ENCODE measurements around the gene CXCL16. TPM values are rescaled to one million over a fixed set of nuclear protein-coding genes. Genes with fewer than 3 reads are reported as not detected.

The CXCL16 gene, protein sequence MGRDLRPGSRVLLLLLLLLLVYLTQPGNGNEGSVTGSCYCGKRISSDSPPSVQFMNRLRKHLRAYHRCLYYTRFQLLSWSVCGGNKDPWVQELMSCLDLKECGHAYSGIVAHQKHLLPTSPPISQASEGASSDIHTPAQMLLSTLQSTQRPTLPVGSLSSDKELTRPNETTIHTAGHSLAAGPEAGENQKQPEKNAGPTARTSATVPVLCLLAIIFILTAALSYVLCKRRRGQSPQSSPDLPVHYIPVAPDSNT
- 0.24 and 1.4 TPM in 2 replicates for total RNA-seq

DNA sequence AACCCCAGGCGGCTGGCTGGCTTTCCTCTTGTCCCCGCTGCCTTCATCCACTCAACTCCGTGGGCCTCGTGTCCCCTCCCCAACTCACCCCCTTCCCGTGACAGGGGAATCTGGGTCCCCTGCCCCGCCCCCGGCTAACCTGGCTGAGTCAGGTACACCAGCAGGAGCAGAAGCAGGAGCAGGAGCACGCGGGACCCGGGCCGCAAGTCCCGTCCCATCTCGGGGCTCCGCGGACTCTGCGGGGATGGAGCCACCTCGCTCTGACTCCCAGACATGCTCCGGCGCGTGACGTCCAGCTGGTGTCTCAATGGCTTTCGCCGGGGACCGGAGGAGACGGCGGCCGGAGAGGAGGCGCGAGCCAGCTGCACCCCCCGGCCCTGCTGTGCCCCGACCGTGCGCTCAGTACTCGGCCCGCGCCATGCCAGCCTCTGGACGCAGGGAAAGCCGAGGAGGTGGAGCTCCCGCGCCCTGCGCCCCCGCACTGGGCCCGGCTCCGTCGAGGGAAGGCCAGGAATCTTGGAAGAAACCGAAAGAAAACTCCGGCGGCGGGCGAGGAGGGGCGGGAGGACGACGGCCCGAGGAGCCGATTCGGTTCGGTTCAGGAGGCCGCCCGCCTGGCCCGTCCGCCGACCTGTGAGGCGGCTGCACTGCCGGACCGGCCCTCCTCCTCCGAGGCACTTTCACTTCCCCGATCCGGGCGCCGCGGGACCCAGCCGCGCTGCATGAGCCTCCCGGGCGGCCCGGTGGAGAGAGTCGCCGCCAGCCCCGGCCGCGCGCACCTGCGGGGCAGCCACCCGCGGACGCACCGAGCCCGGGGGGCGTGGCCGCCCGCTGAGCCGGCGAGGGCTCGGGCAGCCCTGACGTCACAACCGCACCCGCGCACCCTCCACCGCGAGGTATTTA is at the start of gene CXCL16, which contains the start of gene ZMYND15:
CXCL16 (minus strand) TSS at position 807 of the 903 bp plus-strand sequence; CDS start at position 218, 589 bp downstream.
ZMYND15 (plus strand) TSS at position 712 of the 903 bp plus-strand sequence. CDS start 716 bp downstream, outside the sequence.

DNA sequence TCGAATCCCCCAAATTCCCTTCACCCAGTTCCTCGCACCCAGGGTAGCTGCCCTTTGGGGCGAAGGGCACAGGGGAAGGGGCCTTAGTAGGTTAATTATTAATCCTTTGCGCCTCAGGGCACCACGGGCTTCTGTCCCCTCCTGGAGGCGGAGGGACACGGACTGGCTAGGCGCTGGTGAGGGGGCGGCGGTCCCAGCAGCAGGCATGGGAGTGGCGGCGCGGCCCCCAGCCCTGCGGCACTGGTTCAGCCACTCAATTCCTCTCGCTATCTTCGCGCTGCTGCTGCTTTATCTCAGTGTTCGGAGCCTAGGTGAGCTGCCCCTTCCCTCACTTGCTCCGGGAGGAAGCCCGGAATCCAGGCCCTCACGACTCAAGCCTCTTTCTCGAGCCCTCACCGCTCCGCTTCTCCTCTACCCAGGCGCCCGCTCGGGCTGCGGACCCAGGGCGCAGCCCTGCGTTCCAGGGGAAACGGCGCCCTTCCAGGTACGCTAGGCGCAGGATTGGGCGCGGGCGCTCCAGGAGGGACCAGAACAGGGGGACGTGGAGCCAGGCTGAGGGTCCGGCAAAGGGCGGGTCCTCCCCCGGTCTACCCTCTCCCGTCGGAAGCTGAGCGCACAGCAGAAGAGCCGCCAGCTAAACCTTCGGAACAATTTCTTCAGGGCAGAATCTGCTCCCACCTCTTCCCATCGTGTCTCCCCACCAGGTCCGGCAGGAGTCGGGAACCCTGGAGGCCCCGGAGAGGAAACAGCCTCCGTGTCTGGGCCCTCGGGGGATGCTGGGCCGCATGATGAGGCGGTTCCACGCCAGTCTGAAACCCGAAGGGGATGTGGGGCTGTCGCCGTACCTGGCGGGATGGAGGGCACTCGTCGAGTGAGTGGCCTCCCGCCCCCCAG is 49.3 kb upstream of the CXCL16 start, which contains the start of gene GLTPD2:
GLTPD2 (plus strand) TSS at position 158 of the 894 bp plus-strand sequence; CDS start at position 206, 48 bp downstream.

DNA sequence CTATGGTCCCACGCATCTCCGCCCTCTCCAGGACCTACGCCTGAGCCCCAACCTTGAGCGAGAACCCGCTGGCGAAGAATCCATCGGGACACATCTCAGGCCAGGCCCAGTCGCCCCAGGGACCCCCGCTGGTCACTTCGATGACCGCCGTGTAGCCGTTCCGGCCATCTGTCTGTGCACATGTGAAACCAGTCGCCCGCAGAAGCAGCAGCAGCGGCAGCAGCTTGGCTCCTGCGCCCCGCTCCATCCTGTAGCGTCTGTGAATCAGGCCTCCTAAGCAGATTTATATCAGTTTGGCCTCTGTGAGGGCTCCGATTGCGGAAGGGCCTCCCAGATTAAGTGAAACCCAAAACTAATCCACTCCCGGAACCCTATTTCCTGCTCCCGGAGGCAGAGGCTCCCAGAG is 46.4 kb upstream of the CXCL16 start, which contains the start of gene VMO1:
VMO1 (minus strand) TSS at position 259 of the 406 bp plus-strand sequence; CDS start at position 247, 12 bp downstream.

DNA sequence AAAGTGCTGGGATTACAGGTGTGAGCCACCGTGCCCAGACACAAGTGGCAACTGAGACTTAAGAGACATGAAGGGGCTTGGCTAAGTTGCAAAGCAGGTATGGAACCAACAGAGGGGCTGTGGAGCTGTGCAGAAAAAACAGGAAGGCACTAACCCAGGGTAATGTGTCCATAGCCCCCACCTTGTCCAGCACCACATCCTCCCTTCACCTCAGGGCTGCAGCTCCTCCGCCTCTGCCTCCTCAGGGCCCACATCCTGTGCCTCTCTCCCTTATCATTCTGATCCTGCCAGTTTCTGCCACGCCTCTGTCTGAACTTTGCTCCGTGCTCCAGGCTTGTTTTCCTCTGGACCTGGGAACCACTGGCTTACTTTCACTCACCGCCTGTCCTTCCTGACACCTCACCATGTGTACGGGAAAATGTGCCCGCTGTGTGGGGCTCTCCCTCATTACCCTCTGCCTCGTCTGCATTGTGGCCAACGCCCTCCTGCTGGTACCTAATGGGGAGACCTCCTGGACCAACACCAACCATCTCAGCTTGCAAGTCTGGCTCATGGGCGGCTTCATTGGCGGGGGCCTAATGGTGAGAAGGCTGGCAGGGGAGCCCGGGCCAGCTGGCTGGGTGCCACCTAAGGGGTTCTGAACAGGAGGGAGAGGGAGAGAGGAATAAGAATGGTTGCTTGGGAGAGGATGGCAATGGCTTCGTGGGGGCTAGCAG is 31.9 kb upstream of the CXCL16 start, which contains the start of gene TM4SF5:
TM4SF5 (plus strand) TSS at position 368 of the 716 bp plus-strand sequence; CDS start at position 405, 37 bp downstream.

GRCh38 chr17:4709794-4710692 is 29.7 kb downstream of the CXCL16 start, which contains the start of gene ARRB2:
ARRB2 (plus strand) TSS chr17:4710632; CDS start chr17:4710722, 90 bp downstream.

Other genes starting within 250 kb of the CXCL16 start
- 0.26 TPM in 1 of 2 replicates, not detected in the other for gene SPNS2, start 241.0 kb downstream of the CXCL16 start, total RNA-seq
- gene MYBBP1A, start 184.5 kb downstream of the CXCL16 start, total RNA-seq = 35.1 and 54.8 TPM in 2 replicates
- not detected in 2 replicates for gene GGT6, start 179.4 kb downstream of the CXCL16 start, total RNA-seq
- gene SMTNL2, start 155.4 kb downstream of the CXCL16 start, total RNA-seq = under 0.01 and 10.9 TPM in 2 replicates
- 0.08 TPM in 1 of 2 replicates, not detected in the other for gene ALOX15, start 98.2 kb downstream of the CXCL16 start, total RNA-seq
- 31.0 and 33.6 TPM in 2 replicates for gene PELP1, start 35.8 kb downstream of the CXCL16 start, total RNA-seq
- gene ARRB2, start 29.3 kb downstream of the CXCL16 start, total RNA-seq = 8.4 and 14.3 TPM in 2 replicates
- 8.9 and 18.6 TPM in 2 replicates for gene MED11, start 8.5 kb downstream of the CXCL16 start, total RNA-seq
- gene ZMYND15, start 95 bp downstream of the CXCL16 start, total RNA-seq = 0.72 TPM in 1 of 2 replicates, not detected in the other
- not detected in 2 replicates for gene TM4SF5, start 32.0 kb upstream of the CXCL16 start, total RNA-seq
- gene VMO1, start 46.4 kb upstream of the CXCL16 start, total RNA-seq = not detected in 2 replicates
- gene GLTPD2, start 49.0 kb upstream of the CXCL16 start, total RNA-seq = not detected in 2 replicates
- gene PSMB6, start 56.2 kb upstream of the CXCL16 start, total RNA-seq = 133 and 309 TPM in 2 replicates
- 11.8 and 17.2 TPM in 2 replicates for gene PLD2, start 67.2 kb upstream of the CXCL16 start, total RNA-seq
- 17.5 and 26.3 TPM in 2 replicates for gene MINK1, start 93.4 kb upstream of the CXCL16 start, total RNA-seq
- gene C17orf107, start 159.6 kb upstream of the CXCL16 start, total RNA-seq = 0.80 and 7.0 TPM in 2 replicates
- gene CHRNE, start 163.2 kb upstream of the CXCL16 start, total RNA-seq = 0.39 TPM in 1 of 2 replicates, not detected in the other
- gene GP1BA, start 192.3 kb upstream of the CXCL16 start, total RNA-seq = not detected in 2 replicates
- 52.3 and 67.7 TPM in 2 replicates for gene SLC25A11, start 200.1 kb upstream of the CXCL16 start, total RNA-seq
- 42.0 and 53.0 TPM in 2 replicates for gene RNF167, start 200.3 kb upstream of the CXCL16 start, total RNA-seq
- gene PFN1, start 208.6 kb upstream of the CXCL16 start, total RNA-seq = 668 and 1,703 TPM in 2 replicates
- gene ENO3, start 211.2 kb upstream of the CXCL16 start, total RNA-seq = 2.6 and 17.2 TPM in 2 replicates
- gene SPAG7, start 227.9 kb upstream of the CXCL16 start, total RNA-seq = 59.9 and 68.7 TPM in 2 replicates
- gene CAMTA2, start 247.7 kb upstream of the CXCL16 start, total RNA-seq = 8.9 and 20.3 TPM in 2 replicates

All from epithelial cell of alveolus of lung (primary cell).